SU-DHL-6 (cell line): ENCODE data around the gene ATP5F1D.

ENCODE experiments used
- H2AFZ ChIP-seq: fragments of 200-600 bp; sonication (generic); 2 replicates; pipeline ENCODE4 v1.6.1; 2014; ENCODE audit warnings: low read depth, mild to moderate bottlenecking, moderate library complexity, mixed read lengths, antibody characterized with exemption, low read length; ENCODE audit not compliant: severe bottlenecking
- H3F3A ChIP-seq: fragments of 200-600 bp; shearing (Covaris generic); 2 replicates; pipeline ENCODE4 v1.6.0; 2016; ENCODE audit warnings: antibody characterized with exemption, mild to moderate bottlenecking; ENCODE audit not compliant: insufficient read depth
- H3K27ac ChIP-seq: fragments of 200-600 bp; sonication (generic); 2 replicates; pipeline ENCODE4 v1.5.1; 2016; ENCODE audit warnings: low read depth, mild to moderate bottlenecking, low read length, moderate library complexity, mixed read lengths
- H3K27me3 ChIP-seq: fragments of 200-600 bp; sonication (generic), shearing (Covaris generic); 2 replicates; pipeline ENCODE4 v1.6.0; 2014; ENCODE audit warnings: mild to moderate bottlenecking, low read length
- H3K36me3 ChIP-seq: fragments of 200-600 bp; sonication (generic); 2 replicates; pipeline ENCODE4 v1.6.1; 2014; ENCODE audit warnings: mild to moderate bottlenecking, low read length, mixed read lengths
- H3K4me2 ChIP-seq: fragments of 300-600, 200-600 bp; shearing (Covaris generic), sonication (generic); 2 replicates; pipeline ENCODE4 v1.6.0; 2014; ENCODE audit warnings: low read length, low read depth, mild to moderate bottlenecking; ENCODE audit not compliant: poor library complexity, severe bottlenecking
- H3K4me3 ChIP-seq: fragments of 200-600 bp; sonication (generic); 2 replicates; pipeline ENCODE4 v1.5.1; 2014; ENCODE audit warnings: antibody characterized with exemption, low read length, mild to moderate bottlenecking, mixed read lengths; ENCODE audit not compliant: insufficient read depth, poor library complexity, severe bottlenecking
- H3K79me2 ChIP-seq: fragments of 200-600 bp; sonication (generic); 2 replicates; pipeline ENCODE4 v1.6.1; 2014; ENCODE audit warnings: mild to moderate bottlenecking, low read length, moderate library complexity; ENCODE audit not compliant: insufficient read depth
- H3K9ac ChIP-seq: fragments of 200-600 bp; sonication (generic); 2 replicates; pipeline ENCODE4 v1.7.0; 2014; ENCODE audit warnings: mild to moderate bottlenecking, low read length
- H3K9me2 ChIP-seq: fragments of 200-600 bp; sonication (generic); replicated peaks from 2 replicates; pipeline ENCODE4 v1.6.1; 2014; ENCODE audit warnings: low read length; ENCODE audit not compliant: insufficient read depth
- H3K9me3 ChIP-seq: fragments of 200-600 bp; sonication (generic); 2 replicates; pipeline ENCODE4 v1.6.1; 2014; ENCODE audit warnings: low read length, mixed read lengths; ENCODE audit not compliant: insufficient read depth
- H4K20me1 ChIP-seq: fragments of 200-600 bp; sonication (generic); 2 replicates; pipeline ENCODE4 v1.6.1; 2014; ENCODE audit warnings: low read depth, mild to moderate bottlenecking, antibody characterized with exemption, low read length, moderate library complexity, mixed read lengths
- EZH2phosphoT487 ChIP-seq: fragments of 200-600 bp; sonication (generic), shearing (Covaris generic); conservative IDR thresholded peaks from 2 replicates; pipeline ENCODE4 v1.6.1; 2018; ENCODE audit warnings: mild to moderate bottlenecking, antibody characterized with exemption, low read length, moderate library complexity, mixed read lengths
- TF ChIP-seq, protein P1 (sequence below): fragments of 200-600 bp; sonication (generic); IDR thresholded peaks from one replicate; pipeline ENCODE4 v1.5.1; 2017; ENCODE audit warnings: antibody characterized with exemption, mild to moderate bottlenecking, low read length, moderate library complexity; ENCODE audit not compliant: insufficient read depth, poor library complexity, severe bottlenecking

Gene ATP5F1D

DNA sequence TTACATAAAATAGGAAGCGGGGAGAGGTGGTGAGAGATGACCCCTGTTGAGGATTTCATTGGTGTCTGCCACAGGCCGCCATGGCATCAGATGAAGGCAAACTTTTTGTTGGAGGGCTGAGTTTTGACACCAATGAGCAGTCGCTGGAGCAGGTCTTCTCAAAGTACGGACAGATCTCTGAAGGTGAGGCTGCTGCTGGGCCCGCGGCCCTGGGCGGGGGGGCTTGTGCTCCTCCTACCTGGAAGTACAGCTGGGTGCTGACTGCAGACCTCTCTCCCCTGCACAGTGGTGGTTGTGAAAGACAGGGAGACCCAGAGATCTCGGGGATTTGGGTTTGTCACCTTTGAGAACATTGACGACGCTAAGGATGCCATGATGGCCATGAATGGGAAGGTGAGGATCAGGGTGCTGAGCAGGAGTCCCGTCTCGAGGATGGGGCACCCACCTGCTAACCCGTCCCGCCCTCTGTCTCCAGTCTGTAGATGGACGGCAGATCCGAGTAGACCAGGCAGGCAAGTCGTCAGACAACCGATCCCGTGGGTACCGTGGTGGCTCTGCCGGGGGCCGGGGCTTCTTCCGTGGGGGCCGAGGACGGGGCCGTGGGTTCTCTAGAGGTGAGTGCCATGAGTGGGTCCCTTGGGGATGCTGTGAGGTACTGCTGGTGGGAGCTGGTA, 29.4 kb downstream of the ATP5F1D start:
- Histone ChIP-seq H3K9me3 (no peaks in the 10 kb centered on the region), H4K20me1 (no peaks in the 10 kb centered on the region; the same call in 1 of the 2 replicates), H3K4me3 (peak overlapping the region; percentile 95), H2AFZ (no peak overlapping the region), H3K9me2 (no peaks in the 10 kb centered on the region), H3K79me2 (peaks cover 31% of the 10 kb centered on the region), H3K27ac (peak overlapping the region; percentile 85), H3K4me2 (peak overlapping the region; percentile 77), H3K36me3 (peaks cover 6% of the 10 kb centered on the region), H3K27me3 (no peaks in the 10 kb centered on the region), H3F3A (peaks cover 47% of the 10 kb centered on the region), H3K9ac (peak overlapping the region; percentile 89)
- no peak for TF ChIP-seq EZH2phosphoT487
- TF ChIP-seq, protein P1, sequence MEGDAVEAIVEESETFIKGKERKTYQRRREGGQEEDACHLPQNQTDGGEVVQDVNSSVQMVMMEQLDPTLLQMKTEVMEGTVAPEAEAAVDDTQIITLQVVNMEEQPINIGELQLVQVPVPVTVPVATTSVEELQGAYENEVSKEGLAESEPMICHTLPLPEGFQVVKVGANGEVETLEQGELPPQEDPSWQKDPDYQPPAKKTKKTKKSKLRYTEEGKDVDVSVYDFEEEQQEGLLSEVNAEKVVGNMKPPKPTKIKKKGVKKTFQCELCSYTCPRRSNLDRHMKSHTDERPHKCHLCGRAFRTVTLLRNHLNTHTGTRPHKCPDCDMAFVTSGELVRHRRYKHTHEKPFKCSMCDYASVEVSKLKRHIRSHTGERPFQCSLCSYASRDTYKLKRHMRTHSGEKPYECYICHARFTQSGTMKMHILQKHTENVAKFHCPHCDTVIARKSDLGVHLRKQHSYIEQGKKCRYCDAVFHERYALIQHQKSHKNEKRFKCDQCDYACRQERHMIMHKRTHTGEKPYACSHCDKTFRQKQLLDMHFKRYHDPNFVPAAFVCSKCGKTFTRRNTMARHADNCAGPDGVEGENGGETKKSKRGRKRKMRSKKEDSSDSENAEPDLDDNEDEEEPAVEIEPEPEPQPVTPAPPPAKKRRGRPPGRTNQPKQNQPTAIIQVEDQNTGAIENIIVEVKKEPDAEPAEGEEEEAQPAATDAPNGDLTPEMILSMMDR: no peak

DNA sequence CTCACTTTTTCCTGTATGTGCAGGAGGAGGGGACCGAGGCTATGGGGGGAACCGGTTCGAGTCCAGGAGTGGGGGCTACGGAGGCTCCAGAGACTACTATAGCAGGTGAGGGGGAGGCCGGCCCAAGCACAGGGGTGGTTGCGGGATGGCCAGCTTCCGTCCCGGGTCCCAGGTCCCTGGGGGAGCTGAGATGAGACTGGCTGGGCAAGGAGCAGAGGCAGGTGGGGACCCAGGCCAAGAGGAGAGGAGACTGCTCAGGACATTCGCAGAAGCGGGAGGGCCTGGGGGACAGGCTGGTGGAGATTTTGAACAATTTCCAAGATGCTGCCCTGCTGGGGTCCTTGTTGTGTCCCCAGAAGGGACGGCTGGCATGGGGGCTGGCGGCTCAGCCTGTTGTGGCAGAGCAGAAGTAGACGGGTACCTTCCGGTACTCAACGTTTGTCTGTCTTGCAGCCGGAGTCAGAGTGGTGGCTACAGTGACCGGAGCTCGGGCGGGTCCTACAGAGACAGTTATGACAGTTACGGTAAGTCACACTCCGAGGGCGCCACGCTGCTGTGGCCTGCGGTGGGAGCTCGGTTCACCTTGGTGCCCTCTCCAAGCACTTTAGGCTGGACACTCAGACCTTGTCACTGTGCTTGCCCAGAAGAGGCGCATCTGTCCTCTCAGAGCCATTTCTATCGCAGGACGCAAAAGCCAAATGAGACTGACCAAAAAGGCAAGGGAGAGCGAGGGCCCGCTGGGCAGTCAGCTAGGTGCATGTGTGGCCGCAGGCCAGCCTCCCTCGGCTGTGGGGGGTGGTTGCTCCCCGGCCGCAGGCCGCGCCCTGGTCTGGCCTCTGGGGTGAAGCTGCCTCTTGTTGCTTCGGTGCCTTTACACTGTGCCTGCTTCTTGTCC, 30.2 kb downstream of the ATP5F1D start:
- H3K36me3 ChIP-seq: peaks cover 6% of the 10 kb centered on the region
- no peak for TF ChIP-seq EZH2phosphoT487
- TF ChIP-seq, protein P1: no peak
- no peaks in the 10 kb centered on the region for H3K27me3 ChIP-seq
- H3F3A ChIP-seq: peaks cover 53% of the 10 kb centered on the region
- H3K79me2 ChIP-seq: peaks cover 35% of the 10 kb centered on the region
- H2AFZ ChIP-seq: no peak overlapping the region
- no peaks in the 10 kb centered on the region for H3K9me3 ChIP-seq
- no peaks in the 10 kb centered on the region; the same call in 1 of the 2 replicates for H4K20me1 ChIP-seq
- peak overlapping the region; percentile 77 for H3K4me2 ChIP-seq
- no peak overlapping the region for H3K4me3 ChIP-seq
- H3K27ac ChIP-seq: no peak overlapping the region
- H3K9ac ChIP-seq: peak overlapping the region; percentile 89
- no peaks in the 10 kb centered on the region for H3K9me2 ChIP-seq

DNA sequence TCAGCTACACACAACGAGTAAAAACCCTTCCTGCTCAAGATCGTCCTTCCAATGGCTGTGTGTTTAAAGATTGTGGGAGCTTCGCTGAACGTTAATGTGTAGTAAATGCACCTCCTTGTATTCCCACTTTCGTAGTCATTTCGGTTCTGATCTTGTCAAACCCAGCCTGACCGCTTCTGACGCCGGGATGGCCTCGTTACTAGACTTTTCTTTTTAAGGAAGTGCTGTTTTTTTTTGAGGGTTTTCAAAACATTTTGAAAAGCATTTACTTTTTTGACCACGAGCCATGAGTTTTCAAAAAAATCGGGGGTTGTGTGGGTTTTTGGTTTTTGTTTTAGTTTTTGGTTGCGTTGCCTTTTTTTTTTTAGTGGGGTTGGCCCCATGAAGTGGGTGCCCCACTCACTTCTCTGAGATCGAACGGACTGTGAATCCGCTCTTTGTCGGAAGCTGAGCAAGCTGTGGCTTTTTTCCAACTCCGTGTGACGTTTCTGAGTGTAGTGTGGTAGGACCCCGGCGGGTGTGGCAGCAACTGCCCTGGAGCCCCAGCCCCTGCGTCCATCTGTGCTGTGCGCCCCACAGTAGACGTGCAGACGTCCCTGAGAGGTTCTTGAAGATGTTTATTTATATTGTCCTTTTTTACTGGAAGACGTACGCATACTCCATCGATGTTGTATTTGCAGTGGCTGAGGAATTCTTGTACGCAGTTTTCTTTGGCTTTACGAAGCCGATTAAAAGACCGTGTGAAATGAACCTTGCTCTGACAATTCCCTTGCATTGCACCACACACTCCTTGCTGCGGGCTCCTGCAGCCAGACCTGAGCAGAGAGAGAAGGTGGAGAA, 31.1 kb downstream of the ATP5F1D start:
- Histone ChIP-seq H3F3A (peaks cover 57% of the 10 kb centered on the region), H3K9me2 (no peaks in the 10 kb centered on the region), H2AFZ (no peak overlapping the region), H3K4me2 (no peak overlapping the region), H3K27ac (no peak overlapping the region), H3K27me3 (no peaks in the 10 kb centered on the region), H3K36me3 (peaks cover 6% of the 10 kb centered on the region), H3K79me2 (peaks cover 35% of the 10 kb centered on the region), H3K9ac (no peak overlapping the region), H4K20me1 (no peaks in the 10 kb centered on the region; the same call in 1 of the 2 replicates), H3K9me3 (no peaks in the 10 kb centered on the region), H3K4me3 (no peak overlapping the region)
- TF ChIP-seq, protein P1: no peak
- no peak for TF ChIP-seq EZH2phosphoT487
